IMR-90 (cell line): Measurements from ENCODE around the gene SLC2A8. TPM values are rescaled to one million over a fixed set of nuclear protein-coding genes. Genes with fewer than 3 reads are reported as not detected.

Experiments
- ATAC-seq: fragments of 200-7000 bp; cut with Tn5 transposase; 2 replicates; pipeline ENCODE4 v1.9.1; 2020; ENCODE audit warnings: low read depth, mild to moderate bottlenecking, moderate library complexity
- BruUV-seq: library from RNA; stranded (reverse); fragments of 400-500 nt; replicated peaks from 2 replicates; lab custom pipeline; 2021; lab: Mats Ljungman, UMichigan
- CTCF ChIA-PET: fragments of 300-600 bp; formaldehyde crosslinking; extraction: SDS; loops from one replicate; lab custom pipeline; 2021; ENCODE audit warnings: antibody characterized with exemption; lab: Yijun Ruan, JAX
- POLR2A ChIA-PET: fragments of 300-600 bp; sonication (Branson Sonifier 250); formaldehyde crosslinking; loops from one replicate; lab custom pipeline; 2022; ENCODE audit warnings: antibody characterized with exemption; ENCODE audit not compliant: unreplicated experiment; lab: Charles Lee
- DNase-seq: peaks from one replicate; pipeline ENCODE4 v3.0.0; 2013
- H2AFZ ChIP-seq: replicated peaks from 2 replicates; pipeline ENCODE3; 2013; ENCODE audit warnings: low read length, mild to moderate bottlenecking; ENCODE audit not compliant: poor library complexity
- H2AK5ac ChIP-seq: 2 replicates; pipeline ENCODE4 v1.6.1; 2013; ENCODE audit warnings: low read depth, low read length, inconsistent platforms
- H2AK9ac ChIP-seq: replicated peaks from 2 replicates; pipeline ENCODE3; 2013; ENCODE audit warnings: mild to moderate bottlenecking, low read depth, low read length, moderate library complexity; ENCODE audit not compliant: poor library complexity
- H2BK120ac ChIP-seq: 2 replicates; pipeline ENCODE4 v1.6.1; 2013; ENCODE audit warnings: low read depth, low read length, inconsistent platforms
- H2BK15ac ChIP-seq: 3 replicates; pipeline ENCODE4 v1.6.1; 2013; ENCODE audit warnings: low read depth, low read length, inconsistent platforms
- H2BK20ac ChIP-seq: 2 replicates; pipeline ENCODE4 v1.6.1; 2013; ENCODE audit warnings: low read depth, mild to moderate bottlenecking, inconsistent platforms, low read length, moderate library complexity
- H2BK5ac ChIP-seq: 2 replicates; pipeline ENCODE4 v1.6.1; 2013; ENCODE audit warnings: mild to moderate bottlenecking, low read depth, low read length, inconsistent platforms; ENCODE audit not compliant: poor library complexity, severe bottlenecking
- H3K14ac ChIP-seq: replicated peaks from 2 replicates; pipeline ENCODE4 v1.6.1; 2013; ENCODE audit warnings: low read depth, low read length, inconsistent platforms
- H3K18ac ChIP-seq: 2 replicates; pipeline ENCODE4 v1.6.1; 2013; ENCODE audit warnings: low read depth, low read length, control low read depth
- H3K23ac ChIP-seq: 2 replicates; pipeline ENCODE4 v1.6.1; 2013; ENCODE audit warnings: low read depth, low read length, inconsistent platforms
- H3K27ac ChIP-seq: 2 replicates; pipeline ENCODE4 v1.5.1; 2013; ENCODE audit warnings: mild to moderate bottlenecking, control low read depth, low read length; ENCODE audit not compliant: insufficient read depth
- H3K27me3 ChIP-seq: 2 replicates; pipeline ENCODE4 v1.6.1; 2013; ENCODE audit warnings: low read length; ENCODE audit not compliant: control insufficient read depth, insufficient read depth
- H3K36me3 ChIP-seq: 2 replicates; pipeline ENCODE4 v1.6.1; 2013; ENCODE audit warnings: low read length, mixed read lengths; ENCODE audit not compliant: control insufficient read depth, insufficient read depth
- H3K4ac ChIP-seq: 2 replicates; pipeline ENCODE4 v1.6.1; 2013; ENCODE audit warnings: low read depth, low read length, inconsistent platforms
- H3K4me1 ChIP-seq: 2 replicates; pipeline ENCODE4 v1.6.1; 2013; ENCODE audit warnings: low read length, mixed read lengths; ENCODE audit not compliant: control insufficient read depth, insufficient read depth
- H3K4me2 ChIP-seq: 2 replicates; pipeline ENCODE4 v1.6.1; 2013; ENCODE audit warnings: low read depth, mild to moderate bottlenecking, control low read depth, low read length, moderate library complexity
- H3K4me3 ChIP-seq: 2 replicates; pipeline ENCODE4 v1.5.1; 2013; ENCODE audit warnings: low read depth, mild to moderate bottlenecking, control low read depth, low read length, moderate library complexity; ENCODE audit not compliant: insufficient read depth
- H3K56ac ChIP-seq: 2 replicates; pipeline ENCODE4 v1.6.1; 2013; ENCODE audit warnings: low read length, inconsistent platforms; ENCODE audit not compliant: insufficient read depth; ENCODE audit errors: extremely low read depth
- H3K79me1 ChIP-seq, 2 experiments: 2 replicates each; pipeline ENCODE4 v1.6.1; 2013; ENCODE audit warnings: low read length in 2 of 2, inconsistent platforms in 1 of 2, low read depth in 1 of 2
- H3K9ac ChIP-seq: 2 replicates; pipeline ENCODE4 v1.6.1; 2013; ENCODE audit warnings: low read depth, low read length, control low read depth
- H3K9me1 ChIP-seq: 2 replicates; pipeline ENCODE4 v1.6.1; 2013; ENCODE audit warnings: low read length, inconsistent platforms; ENCODE audit not compliant: insufficient read depth
- H3K9me3 ChIP-seq: 2 replicates; pipeline ENCODE4 v1.6.1; 2013; ENCODE audit warnings: low read length; ENCODE audit not compliant: control insufficient read depth, insufficient read depth
- H4K20me1 ChIP-seq: 2 replicates; pipeline ENCODE4 v1.6.1; 2013; ENCODE audit warnings: low read length, inconsistent platforms; ENCODE audit not compliant: insufficient read depth
- H4K5ac ChIP-seq: 2 replicates; pipeline ENCODE4 v1.6.1; 2013; ENCODE audit warnings: mild to moderate bottlenecking, low read depth, low read length, control low read depth
- H4K8ac ChIP-seq, 2 experiments: 2 replicates each; pipeline ENCODE4 v1.6.1; 2013; ENCODE audit warnings: low read depth in 2 of 2, low read length in 2 of 2, control low read depth in 1 of 2, inconsistent platforms in 1 of 2
- H4K91ac ChIP-seq: 2 replicates; pipeline ENCODE4 v1.6.1; 2013; ENCODE audit warnings: low read depth, low read length, inconsistent platforms; ENCODE audit not compliant: insufficient read depth
- CEBPB ChIP-seq: IDR thresholded peaks from 2 replicates; pipeline ENCODE4 v1.6.1; 2012; ENCODE audit warnings: low read depth, low read length, improper control_type of control experiment
- CHD1 ChIP-seq: IDR thresholded peaks from 2 replicates; pipeline ENCODE4 v1.6.1; 2012; ENCODE audit warnings: low read depth, low read length, improper control_type of control experiment
- MAFK ChIP-seq: IDR thresholded peaks from 2 replicates; pipeline ENCODE4 v1.6.1; 2012; ENCODE audit warnings: low read depth, low read length, improper control_type of control experiment
- NFE2L2 ChIP-seq: fragments of 150-350 bp; IDR thresholded peaks from 2 replicates; pipeline ENCODE4 v1.6.1; 2016; ENCODE audit warnings: low read depth, mild to moderate bottlenecking, low read length
- POLR2A ChIP-seq: IDR thresholded peaks from 2 replicates; pipeline ENCODE4 v1.6.1; 2012; ENCODE audit warnings: mild to moderate bottlenecking, low read depth, low read length
- SMC3 ChIP-seq: fragments of 150-350 bp; IDR thresholded peaks from 2 replicates; pipeline ENCODE4 v1.6.1; 2016; ENCODE audit warnings: low read depth, mild to moderate bottlenecking, antibody characterized with exemption, low read length, moderate library complexity
- WGBS, 2 experiments: methylation state at CpG; one replicate each; pipeline versions ENCODE4 v1.1.5 to v1.1.7; 2013; ENCODE audit warnings: missing lambda C conversion rate in 2 of 2; ENCODE audit not compliant: insufficient read length in 1 of 2; ENCODE audit errors: extremely low coverage in 2 of 2; 5-methylcytosine and 5-hydroxymethylcytosine counted together
- dilution Hi-C: fragments of 300-500 bp; cut with HindIII; formaldehyde crosslinking; loops from one replicate; pipeline ENCODE4 v1.14.3; 2018; ENCODE audit warnings: low sequenced_read_pairs; ENCODE audit not compliant: unreplicated experiment
- in situ Hi-C: fragments of 300-500 bp; cut with MboI; formaldehyde crosslinking; loops from 3 replicates; pipeline ENCODE4 v1.14.3; 2019; ENCODE audit warnings: low sequenced_read_pairs, inconsistent platforms, mixed read lengths
- intact Hi-C: fragments of 100-400 bp; cut with micrococcal nuclease; formaldehyde crosslinking; loops from 2 replicates; pipeline ENCODE4 v1.10.0; 2022
- polyA plus RNA-seq, 3 experiments: library from polyadenylated mRNA; depleted of rRNA; stranded (reverse); fragments of >200 nt; gene quantifications; 2 replicates each; pipeline ENCODE4 v1.2.3, GENCODE V29; 2012; ENCODE audit warnings: low replicate concordance in 1 of 3
- total RNA-seq: library from RNA; depleted of rRNA; stranded (reverse); fragments of >200 nt; gene quantifications from 2 replicates; pipeline ENCODE4 v1.2.3, GENCODE V29; 2012
- TF ChIP-seq, protein P1 (sequence below): fragments of 150-350 bp; IDR thresholded peaks from 2 replicates; pipeline ENCODE4 v1.6.1; 2017; ENCODE audit warnings: mild to moderate bottlenecking, antibody characterized with exemption, low read length, low read depth
- TF ChIP-seq, protein P2 (sequence below): conservative IDR thresholded peaks from 2 replicates; pipeline ENCODE4 v1.5.1; 2012; ENCODE audit warnings: mild to moderate bottlenecking, low read depth, low read length, improper control_type of control experiment

SLC2A8 gene
- total and polyA plus RNA-seq, 2 of the 4 experiments (the other 2 are of a cell fraction) = 9.0 to 12.0 TPM

DNA sequence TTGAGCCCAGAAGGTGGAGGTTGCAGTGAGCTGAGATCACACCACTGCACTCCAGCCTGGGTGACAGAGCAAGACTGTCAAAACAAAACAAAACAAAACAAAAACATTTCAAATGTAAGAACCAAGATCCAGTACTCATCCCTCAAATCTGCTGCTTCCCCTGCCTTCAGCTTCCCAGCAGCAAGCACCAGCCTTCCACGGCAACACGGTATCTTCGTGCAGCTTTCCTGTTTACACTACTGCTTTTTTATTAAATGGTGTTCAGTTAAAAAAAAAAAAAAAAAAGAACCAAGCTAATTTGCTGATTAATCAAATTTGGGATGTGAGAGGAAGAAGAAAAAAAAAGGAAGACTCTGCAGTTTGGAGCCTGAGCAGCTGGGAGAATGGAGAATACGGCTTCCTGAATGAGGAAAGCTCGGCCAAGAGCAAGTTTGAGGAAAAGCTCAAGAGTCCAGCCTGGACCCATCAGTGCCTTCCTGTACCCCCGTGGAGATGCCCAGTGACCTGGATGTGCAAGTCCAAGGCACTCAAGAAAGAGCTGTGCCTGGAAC is 28.0 kb upstream of the SLC2A8 start:
- H2BK20ac ChIP-seq = no peak overlapping the region
- 79% methylated on average over 2 of the region's 6 CpGs; no CpG with 5 or more reads in 1 of the 2 experiments for WGBS, 2 experiments
- CTCF ChIA-PET = interaction anchor here (0.6 kb wide), 1 partner anchor 28 kb away, joined by 3 read pairs; the partner anchor contains the start of gene SLC2A8

More for the DNA sequence above, 28.0 kb upstream of the SLC2A8 start:
- Histone ChIP-seq H3K23ac (no peak overlapping the region), H2BK15ac (no peak overlapping the region), H3K4me2 (no peak overlapping the region), H3K79me1 (no peaks in the 10 kb centered on the region), H4K20me1 (no peaks in the 10 kb centered on the region), H3K4me1 (no peaks in the 10 kb centered on the region), H3K27ac (no peak overlapping the region), H4K5ac (no peak overlapping the region), H3K9ac (no peak overlapping the region), H2AK9ac (no peak overlapping the region), H3K14ac (no peak overlapping the region), H3K27me3 (peaks cover 18% of the 10 kb centered on the region), H3K18ac (no peak overlapping the region), H3K9me3 (no peaks in the 10 kb centered on the region), H3K4me3 (no peak overlapping the region), H3K56ac (no peak overlapping the region), H4K91ac (no peak overlapping the region), H3K4ac (no peak overlapping the region), H2BK5ac (no peak overlapping the region), H4K8ac (no peak overlapping the region), H3K36me3 (no peaks in the 10 kb centered on the region), H2AFZ (no peak overlapping the region), H2AK5ac (no peak overlapping the region), H2BK120ac (no peak overlapping the region), H3K9me1 (no peaks in the 10 kb centered on the region; the same call in 1 of the 2 replicates)
- POLR2A ChIA-PET = interaction anchor here (0.6 kb wide), 1 partner anchor 8 kb away, joined by 9 read pairs; no protein-coding TSS in a partner anchor
- ATAC-seq (no peak), DNase-seq (no peak)
- dilution Hi-C loops (no loop called here), intact Hi-C loops (no loop called here), in situ Hi-C loops (no loop called here)
- BruUV-seq = no TSS peak
- TF ChIP-seq CHD1 (no peak), MAFK (peak; percentile 93), POLR2A (no peak), CEBPB (no peak), NFE2L2 (no peak), SMC3 (no peak)
- TF ChIP-seq, protein P1, sequence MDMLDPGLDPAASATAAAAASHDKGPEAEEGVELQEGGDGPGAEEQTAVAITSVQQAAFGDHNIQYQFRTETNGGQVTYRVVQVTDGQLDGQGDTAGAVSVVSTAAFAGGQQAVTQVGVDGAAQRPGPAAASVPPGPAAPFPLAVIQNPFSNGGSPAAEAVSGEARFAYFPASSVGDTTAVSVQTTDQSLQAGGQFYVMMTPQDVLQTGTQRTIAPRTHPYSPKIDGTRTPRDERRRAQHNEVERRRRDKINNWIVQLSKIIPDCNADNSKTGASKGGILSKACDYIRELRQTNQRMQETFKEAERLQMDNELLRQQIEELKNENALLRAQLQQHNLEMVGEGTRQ = no peak
- TF ChIP-seq, protein P2, sequence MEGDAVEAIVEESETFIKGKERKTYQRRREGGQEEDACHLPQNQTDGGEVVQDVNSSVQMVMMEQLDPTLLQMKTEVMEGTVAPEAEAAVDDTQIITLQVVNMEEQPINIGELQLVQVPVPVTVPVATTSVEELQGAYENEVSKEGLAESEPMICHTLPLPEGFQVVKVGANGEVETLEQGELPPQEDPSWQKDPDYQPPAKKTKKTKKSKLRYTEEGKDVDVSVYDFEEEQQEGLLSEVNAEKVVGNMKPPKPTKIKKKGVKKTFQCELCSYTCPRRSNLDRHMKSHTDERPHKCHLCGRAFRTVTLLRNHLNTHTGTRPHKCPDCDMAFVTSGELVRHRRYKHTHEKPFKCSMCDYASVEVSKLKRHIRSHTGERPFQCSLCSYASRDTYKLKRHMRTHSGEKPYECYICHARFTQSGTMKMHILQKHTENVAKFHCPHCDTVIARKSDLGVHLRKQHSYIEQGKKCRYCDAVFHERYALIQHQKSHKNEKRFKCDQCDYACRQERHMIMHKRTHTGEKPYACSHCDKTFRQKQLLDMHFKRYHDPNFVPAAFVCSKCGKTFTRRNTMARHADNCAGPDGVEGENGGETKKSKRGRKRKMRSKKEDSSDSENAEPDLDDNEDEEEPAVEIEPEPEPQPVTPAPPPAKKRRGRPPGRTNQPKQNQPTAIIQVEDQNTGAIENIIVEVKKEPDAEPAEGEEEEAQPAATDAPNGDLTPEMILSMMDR = no peak
